ENCODE data around the gene C11orf98. TPM values are rescaled to one million over a fixed set of nuclear protein-coding genes. Genes with fewer than 3 reads are reported as not detected.
A peak's percentile ranks its signal among the peaks of the same experiment; 100 is the strongest.

C11orf98 gene
- total and polyA plus RNA-seq, 2 of the 13 experiments (the other 11 are each of a cell fraction or from before 2014, with no cell fraction given) = 30.4 to 91.8 TPM

GRCh38 chr11:62705880-62706849 is 41.2 kb upstream of the C11orf98 start (continued):
- TF ChIP-seq ELF4 (CRISPR knock-in tag; IDR thresholded peaks at IDR 0.05; ENCODE audit: borderline replicate concordance) (no peak), ZNF232 (CRISPR knock-in tag; IDR thresholded peaks at IDR 0.05; ENCODE audit: borderline replicate concordance) (peak; percentile 48; the same call in 1 of the 2 replicates), CHCHD3 (CRISPR knock-in tag; IDR thresholded peaks at IDR 0.05) (no peak), FIP1L1 (IDR thresholded peaks at IDR 0.05; ENCODE audit: borderline replicate concordance, insufficient read depth, low read depth, low read length) (no peak), TARDBP (CRISPR knock-in tag; IDR thresholded peaks at IDR 0.05) (no peak; the same call in 1 of the 2 replicates), NFYB (CRISPR knock-in tag; IDR thresholded peaks at IDR 0.05) (0 out of 2 replicates have a peak, but pooled peaks have one; percentile 21), HNRNPL (IDR thresholded peaks at IDR 0.05; ENCODE audit: low read depth, low read length) (no peak), ATF5 (CRISPR knock-in tag; IDR thresholded peaks at IDR 0.05; ENCODE audit: low read depth) (no peak), ZNF780A (CRISPR knock-in tag; IDR thresholded peaks at IDR 0.05) (no peak), SRSF9 (IDR thresholded peaks at IDR 0.05; ENCODE audit: borderline replicate concordance, insufficient read depth, low read depth, low read length, poor library complexity, severe bottlenecking) (no peak), ZFP37 (CRISPR knock-in tag; IDR thresholded peaks at IDR 0.05; ENCODE audit: borderline replicate concordance) (no peak), ATF4 (CRISPR knock-in tag; IDR thresholded peaks at IDR 0.05) (no peak), ZFYVE20 (CRISPR knock-in tag; IDR thresholded peaks at IDR 0.05; ENCODE audit: borderline replicate concordance, low read depth) (no peak), MAFG (CRISPR knock-in tag; IDR thresholded peaks at IDR 0.05) (no peak), CREM (IDR thresholded peaks at IDR 0.05) (no peak), CREM (CRISPR knock-in tag; IDR thresholded peaks at IDR 0.05) (no peak), ZNF616 (CRISPR knock-in tag; IDR thresholded peaks at IDR 0.05; ENCODE audit: low read depth) (no peak), CERS6 (CRISPR knock-in tag; IDR thresholded peaks at IDR 0.05) (no peak)
- TF ChIP-seq, protein P1, sequence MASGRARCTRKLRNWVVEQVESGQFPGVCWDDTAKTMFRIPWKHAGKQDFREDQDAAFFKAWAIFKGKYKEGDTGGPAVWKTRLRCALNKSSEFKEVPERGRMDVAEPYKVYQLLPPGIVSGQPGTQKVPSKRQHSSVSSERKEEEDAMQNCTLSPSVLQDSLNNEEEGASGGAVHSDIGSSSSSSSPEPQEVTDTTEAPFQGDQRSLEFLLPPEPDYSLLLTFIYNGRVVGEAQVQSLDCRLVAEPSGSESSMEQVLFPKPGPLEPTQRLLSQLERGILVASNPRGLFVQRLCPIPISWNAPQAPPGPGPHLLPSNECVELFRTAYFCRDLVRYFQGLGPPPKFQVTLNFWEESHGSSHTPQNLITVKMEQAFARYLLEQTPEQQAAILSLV (CRISPR knock-in tag; IDR thresholded peaks at IDR 0.05; ENCODE audit: borderline replicate concordance) = 0 out of 2 replicates have a peak, but pooled peaks have one; percentile 51
- TF ChIP-seq, protein P2, sequence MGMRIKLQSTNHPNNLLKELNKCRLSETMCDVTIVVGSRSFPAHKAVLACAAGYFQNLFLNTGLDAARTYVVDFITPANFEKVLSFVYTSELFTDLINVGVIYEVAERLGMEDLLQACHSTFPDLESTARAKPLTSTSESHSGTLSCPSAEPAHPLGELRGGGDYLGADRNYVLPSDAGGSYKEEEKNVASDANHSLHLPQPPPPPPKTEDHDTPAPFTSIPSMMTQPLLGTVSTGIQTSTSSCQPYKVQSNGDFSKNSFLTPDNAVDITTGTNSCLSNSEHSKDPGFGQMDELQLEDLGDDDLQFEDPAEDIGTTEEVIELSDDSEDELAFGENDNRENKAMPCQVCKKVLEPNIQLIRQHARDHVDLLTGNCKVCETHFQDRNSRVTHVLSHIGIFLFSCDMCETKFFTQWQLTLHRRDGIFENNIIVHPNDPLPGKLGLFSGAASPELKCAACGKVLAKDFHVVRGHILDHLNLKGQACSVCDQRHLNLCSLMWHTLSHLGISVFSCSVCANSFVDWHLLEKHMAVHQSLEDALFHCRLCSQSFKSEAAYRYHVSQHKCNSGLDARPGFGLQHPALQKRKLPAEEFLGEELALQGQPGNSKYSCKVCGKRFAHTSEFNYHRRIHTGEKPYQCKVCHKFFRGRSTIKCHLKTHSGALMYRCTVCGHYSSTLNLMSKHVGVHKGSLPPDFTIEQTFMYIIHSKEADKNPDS (CRISPR knock-in tag; IDR thresholded peaks at IDR 0.05) = no peak

Measured in HepG2 (cell line).